ENCODE measurements around the gene SPRED2.

SPRED2 gene

DNA sequence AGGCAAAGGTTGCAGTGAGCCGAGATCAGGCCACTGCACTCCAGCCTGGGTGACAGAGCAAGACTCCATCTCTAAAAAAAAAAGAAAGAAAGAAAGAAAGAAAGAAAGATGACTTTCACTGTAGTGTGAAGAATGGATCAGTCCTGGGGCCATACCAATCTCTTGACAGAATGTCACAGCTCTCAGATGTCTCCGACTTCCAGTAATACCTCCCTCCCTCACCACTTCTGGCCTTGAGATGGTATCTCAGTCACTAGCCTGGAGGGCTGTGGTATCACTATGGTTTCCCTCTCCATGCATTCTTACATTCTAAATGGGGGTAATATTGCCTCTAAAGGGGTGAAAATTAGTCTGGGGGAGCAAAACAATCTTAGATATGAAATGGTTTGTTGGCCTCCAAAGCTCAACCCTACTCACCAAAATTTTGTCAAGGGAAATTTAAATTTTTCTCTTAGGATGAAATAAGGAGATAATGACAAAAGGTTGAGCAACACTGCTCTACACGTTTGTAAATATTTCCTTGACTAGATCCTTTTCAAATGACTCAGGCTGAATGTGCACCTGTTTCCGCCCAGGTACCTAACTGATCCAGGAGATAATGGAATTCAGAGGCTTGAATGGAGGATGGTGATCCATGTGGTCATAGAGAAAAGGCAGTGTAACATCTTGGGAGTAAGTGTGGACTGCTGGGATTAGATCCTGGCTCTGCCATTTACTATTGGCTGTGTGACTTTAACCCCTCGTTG is 19.9 kb upstream of the SPRED2 start:
- DNase-seq (ENCODE audit: extremely low read depth, insufficient read length), result no peak
- Histone ChIP-seq H3K4me3 (replicated peaks; ENCODE audit: low read depth, low read length) (no peak overlapping the region), H3K27me3 (replicated peaks; ENCODE audit: control insufficient read depth, insufficient read depth, low read length) (no peaks in the 10 kb centered on the region), H3K36me3 (ENCODE audit: control insufficient read depth, insufficient read depth, low read length) (no peaks in the 10 kb centered on the region)
- no peak for TF ChIP-seq CTCF (IDR thresholded peaks at IDR 0.05; ENCODE audit: insufficient read depth, low read length, poor library complexity, severe bottlenecking)

DNA sequence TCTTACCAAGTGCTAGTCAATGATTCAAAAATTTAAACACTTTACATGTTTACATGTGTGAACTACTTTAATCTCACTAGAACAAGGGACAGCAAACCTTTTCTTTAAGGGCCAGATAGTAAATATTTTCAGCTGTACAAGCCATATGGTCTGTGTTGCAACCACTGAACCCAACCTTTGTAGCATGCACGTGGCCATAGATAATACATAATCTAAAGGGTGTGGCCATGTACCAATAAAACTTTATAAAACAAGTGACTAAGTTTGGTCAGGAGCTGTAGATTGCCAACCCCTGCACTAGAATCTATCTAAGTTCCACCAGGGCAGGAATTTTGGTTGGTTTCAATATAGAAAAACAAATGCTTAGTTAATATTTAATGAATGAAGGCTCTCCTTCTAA is 18.4 kb upstream of the SPRED2 start:
- Histone ChIP-seq H3K4me3 (replicated peaks; ENCODE audit: low read depth, low read length) (no peak overlapping the region), H3K27me3 (replicated peaks; ENCODE audit: control insufficient read depth, insufficient read depth, low read length) (no peaks in the 10 kb centered on the region), H3K36me3 (ENCODE audit: control insufficient read depth, insufficient read depth, low read length) (no peaks in the 10 kb centered on the region)
- DNase-seq (ENCODE audit: extremely low read depth, insufficient read length), result no peak
- TF ChIP-seq CTCF (IDR thresholded peaks at IDR 0.05; ENCODE audit: insufficient read depth, low read length, poor library complexity, severe bottlenecking), result no peak

DNA sequence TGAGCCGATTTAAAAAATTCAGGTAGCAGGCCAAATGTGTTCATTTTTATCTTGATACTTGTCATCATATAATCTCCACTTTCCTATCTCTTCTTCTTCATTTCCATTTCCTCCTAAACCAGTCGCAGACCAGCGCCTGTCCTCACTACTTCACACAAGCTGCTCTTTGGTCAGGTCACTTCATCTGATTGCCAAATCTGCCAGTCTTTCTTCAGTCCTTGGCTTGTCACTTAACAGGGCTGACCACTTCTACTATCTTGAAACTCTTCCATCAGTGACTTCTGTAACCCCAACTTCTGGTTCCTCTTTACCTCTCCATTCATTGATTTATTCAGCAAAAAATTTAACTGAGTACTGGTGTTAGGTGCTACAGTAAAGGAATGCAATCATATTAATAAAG is 18.0 kb upstream of the SPRED2 start:
- no peak for DNase-seq (ENCODE audit: extremely low read depth, insufficient read length)
- H3K36me3 ChIP-seq (ENCODE audit: control insufficient read depth, insufficient read depth, low read length), result no peaks in the 10 kb centered on the region
- no peaks in the 10 kb centered on the region for H3K27me3 ChIP-seq (replicated peaks; ENCODE audit: control insufficient read depth, insufficient read depth, low read length)
- no peak overlapping the region for H3K4me3 ChIP-seq (replicated peaks; ENCODE audit: low read depth, low read length)
- no peak for TF ChIP-seq CTCF (IDR thresholded peaks at IDR 0.05; ENCODE audit: insufficient read depth, low read length, poor library complexity, severe bottlenecking)

DNA sequence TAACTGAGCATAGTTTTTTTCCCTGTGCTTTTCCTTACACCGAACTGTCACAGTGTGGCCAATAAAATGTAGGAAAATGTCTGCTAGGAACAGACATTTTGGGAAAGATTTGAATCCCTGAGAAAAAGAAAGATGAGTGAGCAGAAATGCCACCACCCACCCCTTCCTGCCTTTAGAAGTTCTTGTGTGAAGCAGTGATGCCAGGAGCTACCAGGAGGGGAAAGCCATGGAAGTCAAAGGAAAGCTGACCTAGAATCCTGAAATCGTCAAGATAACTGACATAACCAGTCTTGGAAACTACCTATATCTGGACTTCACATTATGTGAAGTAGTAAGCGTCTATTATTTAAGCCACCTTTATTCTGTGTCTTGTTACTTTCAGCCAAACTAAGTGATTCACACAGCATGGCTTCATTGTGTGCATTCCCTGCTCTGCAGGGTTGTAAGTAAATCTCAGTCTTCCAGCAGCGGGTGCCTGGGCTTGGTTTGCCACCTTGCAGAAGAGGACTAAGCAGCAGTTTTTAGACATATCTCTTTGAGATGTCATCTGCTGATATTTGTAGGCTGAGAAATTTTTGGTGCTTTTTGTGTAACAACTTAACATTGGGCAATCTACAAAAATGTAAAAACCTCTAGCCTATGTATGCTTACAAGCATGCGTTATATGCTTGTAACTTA is 11.2 kb upstream of the SPRED2 start:
- no peaks in the 10 kb centered on the region for H3K36me3 ChIP-seq (ENCODE audit: control insufficient read depth, insufficient read depth, low read length)
- H3K4me3 ChIP-seq (replicated peaks; ENCODE audit: low read depth, low read length), result no peak overlapping the region
- H3K27me3 ChIP-seq (replicated peaks; ENCODE audit: control insufficient read depth, insufficient read depth, low read length), result peaks cover 1% of the 10 kb centered on the region
- DNase-seq (ENCODE audit: extremely low read depth, insufficient read length), result no peak
- no peak for TF ChIP-seq CTCF (IDR thresholded peaks at IDR 0.05; ENCODE audit: insufficient read depth, low read length, poor library complexity, severe bottlenecking)

DNA sequence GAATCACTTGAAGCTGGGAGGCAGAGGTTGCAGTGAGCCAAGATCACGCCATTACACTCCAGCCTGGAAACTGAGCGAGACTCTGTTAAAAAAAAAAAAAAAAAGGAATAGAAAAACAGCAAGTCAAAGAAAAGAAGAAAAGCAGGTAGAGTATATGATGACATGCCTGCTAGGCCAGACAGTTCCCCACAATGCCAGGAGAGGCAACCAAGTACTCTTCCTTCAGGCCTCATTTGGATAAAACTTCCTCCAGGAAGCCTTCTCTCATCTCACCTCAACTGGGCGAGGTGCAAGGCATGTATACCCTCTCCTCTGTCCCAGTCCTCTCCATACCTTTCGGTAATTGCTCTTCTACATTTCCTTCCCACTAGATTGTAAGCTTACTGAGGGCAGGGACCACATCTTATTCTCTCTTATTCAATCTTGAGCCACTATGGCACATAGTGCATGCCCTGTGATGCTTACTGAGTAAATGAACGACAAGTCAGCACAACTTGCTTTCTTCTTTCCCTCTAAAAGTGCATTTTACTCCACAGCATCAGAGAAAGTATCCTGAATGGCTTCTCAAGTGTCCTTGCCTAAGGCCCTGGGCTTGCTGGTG is 10.1 kb upstream of the SPRED2 start:
- no peaks in the 10 kb centered on the region for H3K36me3 ChIP-seq (ENCODE audit: control insufficient read depth, insufficient read depth, low read length)
- H3K4me3 ChIP-seq (replicated peaks; ENCODE audit: low read depth, low read length), result no peak overlapping the region
- TF ChIP-seq CTCF (IDR thresholded peaks at IDR 0.05; ENCODE audit: insufficient read depth, low read length, poor library complexity, severe bottlenecking), result no peak
- DNase-seq (ENCODE audit: extremely low read depth, insufficient read length), result no peak
- peaks cover 3% of the 10 kb centered on the region for H3K27me3 ChIP-seq (replicated peaks; ENCODE audit: control insufficient read depth, insufficient read depth, low read length)
